Naive thymus-derived CD4-positive, alpha-beta T cell (primary cell): ENCODE measurements around the gene COQ10B. TPM values are rescaled to one million over a fixed set of nuclear protein-coding genes. Genes with fewer than 3 reads are reported as not detected.

Experiments used
- ATAC-seq: fragments of 150-1000 bp; cut with Tn5 transposase; 2 replicates; pipeline ENCODE4 v1.10.0; 2021; ENCODE audit warnings: mild to moderate bottlenecking, moderate library complexity
- CTCF ChIA-PET: fragments of 350-600 bp; sonication (Branson Sonifier 250); formaldehyde crosslinking; loops from one replicate; lab custom pipeline; 2021; ENCODE audit warnings: antibody characterized with exemption; lab: Charles Lee
- POLR2A ChIA-PET: fragments of 350-600 bp; sonication (Branson Sonifier 250); formaldehyde crosslinking; loops from one replicate; lab custom pipeline; 2021; ENCODE audit warnings: antibody characterized with exemption, inconsistent platforms; lab: Charles Lee
- DNase-seq, 9 donors: peaks; one replicate each; pipeline versions ENCODE4 v3.0.0 to v3.0.0-alpha.2; 2020 to 2022; ENCODE audit warnings: mixed read lengths in 1 of 9
- H3K27ac ChIP-seq: one replicate; pipeline ENCODE4 v1.7.0; 2013; ENCODE audit warnings: mild to moderate bottlenecking, low read depth, low read length, moderate library complexity
- H3K27me3 ChIP-seq, 2 donors: one replicate each; pipeline ENCODE4 v1.7.0; 2013; ENCODE audit warnings: low read length in 2 of 2, mild to moderate bottlenecking in 2 of 2, moderate library complexity in 2 of 2; ENCODE audit not compliant: control insufficient read depth in 2 of 2, insufficient read depth in 2 of 2
- H3K36me3 ChIP-seq, 3 experiments: 1 replicate in 2 of 3; 2 replicates in 1 of 3; pipeline ENCODE4 v1.7.0; 2013; ENCODE audit warnings: low read length in 3 of 3, mild to moderate bottlenecking in 3 of 3, moderate library complexity in 1 of 3; ENCODE audit not compliant: insufficient read depth in 3 of 3, control insufficient read depth in 2 of 3
- H3K4me1 ChIP-seq, 2 donors: one replicate each; pipeline ENCODE4 v1.7.0; 2013; ENCODE audit warnings: low read length in 2 of 2, mild to moderate bottlenecking in 2 of 2, moderate library complexity in 1 of 2; ENCODE audit not compliant: control insufficient read depth in 2 of 2, insufficient read depth in 2 of 2
- H3K4me3 ChIP-seq: 2 replicates; pipeline ENCODE4 v1.7.0; 2013; ENCODE audit warnings: mild to moderate bottlenecking, low read length
- H3K9me3 ChIP-seq, 3 experiments: 1 replicate in 2 of 3; 2 replicates in 1 of 3; pipeline ENCODE4 v1.7.0; 2013; ENCODE audit warnings: low read length in 3 of 3; ENCODE audit not compliant: control insufficient read depth in 2 of 3
- H3K27ac Mint-ChIP-seq, 9 donors: one replicate each; pipeline ENCODE4 v1.8.0; 2020 to 2022; ENCODE audit warnings: mixed read lengths in 9 of 9, mild to moderate bottlenecking in 8 of 9, moderate library complexity in 5 of 9, inconsistent platforms in 2 of 9
- H3K27me3 Mint-ChIP-seq, 5 donors: one replicate each; pipeline ENCODE4 v1.8.0; 2021 to 2022; ENCODE audit warnings: mixed read lengths in 5 of 5, mild to moderate bottlenecking in 1 of 5
- H3K36me3 Mint-ChIP-seq, 5 donors: one replicate each; pipeline ENCODE4 v1.8.0; 2020 to 2022; ENCODE audit warnings: mixed read lengths in 5 of 5, mild to moderate bottlenecking in 3 of 5, inconsistent platforms in 1 of 5
- H3K4me1 Mint-ChIP-seq, 7 donors: one replicate each; pipeline ENCODE4 v1.8.0; 2020 to 2022; ENCODE audit warnings: mixed read lengths in 7 of 7, mild to moderate bottlenecking in 3 of 7, inconsistent platforms in 1 of 7
- H3K4me3 Mint-ChIP-seq, 10 donors: one replicate each; pipeline ENCODE4 v1.8.0; 2020 to 2022; ENCODE audit warnings: mild to moderate bottlenecking in 10 of 10, mixed read lengths in 10 of 10, moderate library complexity in 6 of 10, inconsistent platforms in 2 of 10
- H3K9me3 Mint-ChIP-seq, 11 donors: one replicate each; pipeline ENCODE4 v1.8.0; 2020 to 2022; ENCODE audit warnings: mixed read lengths in 11 of 11, mild to moderate bottlenecking in 4 of 11, inconsistent platforms in 1 of 11, moderate library complexity in 1 of 11
- intact Hi-C, 2 donors: fragments of 100-400 bp; cut with micrococcal nuclease; formaldehyde crosslinking; loops; one replicate each; pipeline ENCODE4 v1.15.1; 2023
- polyA plus RNA-seq, 2 donors: library from polyadenylated mRNA; unstranded; fragments of 300-500 nt; fragmentation: Illumina TruSeq; gene quantifications; one replicate each; pipeline ENCODE4 v1.2.3, GENCODE V29; 2021
- total RNA-seq, 6 experiments: library from RNA in 5 of 6; stranded (reverse) in 5 of 6; gene quantifications; 1 replicate in 5 of 6; 2 replicates in 1 of 6; pipeline ENCODE4 v1.2.3 and lab custom pipeline; 2021 to 2026

The COQ10B gene
- total and polyA plus RNA-seq, 7 experiments from 2014 or later = 22.9 to 57.2 (median 31.9) TPM

- H3K27me3 ChIP-seq = no peaks in the 10 kb centered on the region
- Mint-ChIP-seq H3K27me3 (peaks cover 0 to 2% (median 0%) of the 10 kb centered on the region in 5 donors), H3K4me3 (peak overlapping the region; percentile 92 to 100 (median 99)), H3K4me1 (peaks cover 28 to 62% (median 51%) of the 10 kb centered on the region in 7 donors), H3K36me3 (peaks cover 0 to 4% (median 0%) of the 10 kb centered on the region in 5 donors), H3K9me3 (peaks cover 0 to 6% (median 0%) of the 10 kb centered on the region in 11 donors), H3K27ac (peak overlapping the region; percentile 97 to 100 (median 100))
- ChIA-PET POLR2A (interaction anchor here (0.6 to 7.8 kb wide), 6 partner anchors 21 to 447 kb away, joined by 3 to 176 read pairs (median 13); partner anchors contain the start of genes HSPD1, HSPE1, MOB4 and SF3B1), CTCF (interaction anchor here (1.1 kb wide), 1 partner anchor 46 kb away, joined by 4 read pairs; the partner anchor contains the start of genes HSPD1 and HSPE1)
- intact Hi-C loops = loop anchor here (1.0 to 5.0 kb wide), 10 partner anchors 19 to 815 kb away; partner anchors contain the start of genes CCDC150 (in 2 of the 2), HSPE1 (in 2 of the 2), MARS2 (in 2 of the 2) and SF3B1 (in 2 of the 2)
- peak overlapping the region; percentile 96 for H3K27ac ChIP-seq
- peaks cover 16% of the 10 kb centered on the region in 2 donors for H3K4me1 ChIP-seq
- no peak for ATAC-seq
- DNase-seq = no peak
- peak overlapping the region; percentile 92 for H3K4me3 ChIP-seq
- H3K36me3 ChIP-seq = peaks cover 0 to 4% (median 0%) of the 10 kb centered on the region in 3 experiments
- no peaks in the 10 kb centered on the region for H3K9me3 ChIP-seq
Measured at GRCh38 chr2:197453914-197454398, 604 bp downstream of the COQ10B start.

GRCh38 chr2:197454923-197455322, 1.6 kb downstream of the COQ10B start:
- intact Hi-C loops = loop anchor here (1.0 to 5.0 kb wide), 4 partner anchors 33 to 258 kb away; no protein-coding TSS in a partner anchor
- H3K27me3 Mint-ChIP-seq = peaks cover 0 to 1% (median 0%) of the 10 kb centered on the region in 5 donors
- peak overlapping the region; percentile 96 for H3K27ac ChIP-seq
- H3K27me3 ChIP-seq = no peaks in the 10 kb centered on the region
- peaks cover 28 to 71% (median 61%) of the 10 kb centered on the region in 7 donors for H3K4me1 Mint-ChIP-seq
- peaks cover 16% of the 10 kb centered on the region in 2 donors for H3K4me1 ChIP-seq
- peak overlapping the region; percentile 92 to 100 (median 99) for H3K4me3 Mint-ChIP-seq
- ChIA-PET POLR2A (interaction anchor here (5.4 to 7.8 kb wide), 2 partner anchors 21 to 46 kb away, joined by 69 to 176 read pairs; partner anchors contain the start of genes HSPD1, HSPE1 and SF3B1), CTCF (no interaction called here)
- H3K9me3 ChIP-seq = no peaks in the 10 kb centered on the region
- H3K36me3 Mint-ChIP-seq = peaks cover 0 to 4% (median 0%) of the 10 kb centered on the region in 5 donors
- peak overlapping the region; percentile 92 for H3K4me3 ChIP-seq
- H3K27ac Mint-ChIP-seq = peak overlapping the region; percentile 33 to 100 (median 100)
- no peak for ATAC-seq
- DNase-seq = no peak
- peaks cover 0 to 13% (median under 1%) of the 10 kb centered on the region in 3 experiments for H3K36me3 ChIP-seq
- peaks cover 0 to 6% (median 0%) of the 10 kb centered on the region in 11 donors for H3K9me3 Mint-ChIP-seq

DNA sequence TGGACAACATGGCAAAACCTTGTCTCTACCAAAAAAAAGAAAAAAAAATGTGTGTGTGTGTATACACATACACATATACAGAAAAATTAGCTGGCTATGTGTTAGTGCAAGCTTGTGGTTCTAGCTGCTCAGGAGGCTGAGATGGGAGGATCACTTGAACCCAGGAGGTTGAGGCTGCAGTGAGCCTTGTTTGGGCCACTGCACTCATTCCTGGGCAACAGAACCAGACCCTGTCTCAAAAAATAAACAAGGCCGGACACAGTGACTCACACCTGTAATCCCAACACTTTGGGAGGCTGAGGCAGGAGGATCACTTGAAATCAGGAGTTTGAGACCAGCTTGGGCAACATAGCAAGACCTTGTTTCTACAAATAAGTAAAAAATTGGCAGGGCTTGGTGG, 2.1 kb downstream of the COQ10B start:
- Mint-ChIP-seq H3K36me3 (peaks cover 0 to 5% (median 1%) of the 10 kb centered on the region in 5 donors), H3K9me3 (peaks cover 0 to 6% (median 0%) of the 10 kb centered on the region in 11 donors), H3K4me3 (peak overlapping the region in 8 of 10 donors; percentile 23 to 100 (median 68)), H3K4me1 (peaks cover 29 to 73% (median 64%) of the 10 kb centered on the region in 7 donors), H3K27me3 (no peaks in the 10 kb centered on the region), H3K27ac (peak overlapping the region in 5 of 9 donors; percentile 2 to 99 (median 46))
- DNase-seq = no peak
- intact Hi-C loops = loop anchor here in 1 of 2 donors (5.0 kb wide), 1 partner anchor 33 kb away; no protein-coding TSS in a partner anchor
- Histone ChIP-seq H3K4me3 (no peak overlapping the region), H3K27me3 (no peaks in the 10 kb centered on the region), H3K36me3 (peaks cover 0 to 17% (median 6%) of the 10 kb centered on the region in 3 experiments), H3K27ac (no peak overlapping the region), H3K4me1 (peaks cover 16% of the 10 kb centered on the region in 2 donors), H3K9me3 (no peaks in the 10 kb centered on the region)
- ChIA-PET CTCF (no interaction called here), POLR2A (interaction anchor here (5.4 to 7.8 kb wide), 2 partner anchors 22 to 45 kb away, joined by 69 to 176 read pairs; partner anchors contain the start of genes HSPD1, HSPE1 and SF3B1)
- no peak for ATAC-seq

- DNase-seq (no peak), ATAC-seq (no peak)
- intact Hi-C loops = loop anchor here in 1 of 2 donors (5.0 kb wide), 1 partner anchor 33 kb away; no protein-coding TSS in a partner anchor
- Mint-ChIP-seq H3K36me3 (peaks cover 7 to 23% (median 10%) of the 10 kb centered on the region in 5 donors), H3K9me3 (no peaks in the 10 kb centered on the region), H3K4me1 (peaks cover 22 to 47% (median 36%) of the 10 kb centered on the region in 7 donors), H3K27ac (no peak overlapping the region), H3K27me3 (no peaks in the 10 kb centered on the region), H3K4me3 (no peak overlapping the region)
- Histone ChIP-seq H3K4me3 (no peak overlapping the region), H3K36me3 (peaks cover 5 to 55% (median 28%) of the 10 kb centered on the region in 3 experiments), H3K9me3 (no peaks in the 10 kb centered on the region), H3K27me3 (no peaks in the 10 kb centered on the region), H3K27ac (no peak overlapping the region), H3K4me1 (peaks cover 0 to 3% of the 10 kb centered on the region in 2 donors)
- ChIA-PET CTCF (interaction anchor here (0.6 to 1.0 kb wide), 2 partner anchors 318 to 662 kb away, joined by 3 to 5 read pairs; no protein-coding TSS in a partner anchor), POLR2A (interaction anchor here (1.6 kb wide), 1 partner anchor 39 kb away, joined by 7 read pairs; the partner anchor contains the start of gene HSPD1)
Measured at GRCh38 chr2:197460649-197461048, 7.3 kb downstream of the COQ10B start.

DNA sequence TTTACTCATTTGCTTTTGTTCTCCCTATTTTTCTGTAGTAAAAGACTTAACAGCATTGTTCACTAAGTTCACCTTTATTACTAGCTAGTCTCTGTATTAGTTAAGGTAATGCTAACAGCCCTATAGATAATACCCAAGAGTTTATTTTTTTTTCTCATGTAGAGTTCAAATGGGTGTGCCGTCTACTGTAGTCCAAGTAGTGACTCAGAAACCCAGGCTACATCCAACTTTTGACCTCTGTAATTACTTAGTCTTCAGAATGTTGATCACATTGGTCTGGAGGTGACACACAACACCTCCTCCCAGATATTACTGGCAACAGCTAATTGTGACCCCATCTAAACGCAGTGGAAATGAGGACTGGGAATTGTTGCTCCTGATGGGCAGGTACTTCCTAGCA, 7.7 kb downstream of the COQ10B start:
- Histone ChIP-seq H3K4me1 (no peaks in the 10 kb centered on the region), H3K36me3 (peaks cover 7 to 59% (median 28%) of the 10 kb centered on the region in 3 experiments), H3K27me3 (no peaks in the 10 kb centered on the region), H3K4me3 (no peak overlapping the region), H3K9me3 (no peaks in the 10 kb centered on the region), H3K27ac (no peak overlapping the region)
- CTCF ChIA-PET = interaction anchor here (0.6 to 1.0 kb wide), 2 partner anchors 317 to 663 kb away, joined by 3 to 5 read pairs; no protein-coding TSS in a partner anchor
- no peak overlapping the region for H3K4me3 Mint-ChIP-seq
- intact Hi-C loops = loop anchor here in 1 of 2 donors (5.0 kb wide), 1 partner anchor 34 kb away; no protein-coding TSS in a partner anchor
- H3K4me1 Mint-ChIP-seq = peaks cover 22 to 45% (median 32%) of the 10 kb centered on the region in 7 donors
- no peaks in the 10 kb centered on the region for H3K9me3 Mint-ChIP-seq
- peaks cover 8 to 26% (median 10%) of the 10 kb centered on the region in 5 donors for H3K36me3 Mint-ChIP-seq
- DNase-seq = no peak
- H3K27me3 Mint-ChIP-seq = no peaks in the 10 kb centered on the region
- no peak for ATAC-seq
- POLR2A ChIA-PET = interaction anchor here (1.6 kb wide), 1 partner anchor 39 kb away, joined by 7 read pairs; the partner anchor contains the start of gene HSPD1
- peak overlapping the region in 1 of 9 donors; percentile 14 for H3K27ac Mint-ChIP-seq

GRCh38 chr2:197464175-197464574, 10.8 kb downstream of the COQ10B start:
- no peaks in the 10 kb centered on the region for H3K9me3 ChIP-seq
- peaks cover 9 to 26% (median 15%) of the 10 kb centered on the region in 7 donors for H3K4me1 Mint-ChIP-seq
- POLR2A ChIA-PET = interaction anchor here (0.6 to 1.4 kb wide), 2 partner anchors 11 to 14 kb away, joined by 3 to 4 read pairs; partner anchors contain the start of gene COQ10B
- H3K4me3 ChIP-seq = no peak overlapping the region
- H3K27ac Mint-ChIP-seq = peak overlapping the region in 1 of 9 donors; percentile 57
- DNase-seq = no peak
- no peak overlapping the region for H3K4me3 Mint-ChIP-seq
- no peak overlapping the region for H3K27ac ChIP-seq
- peaks cover 12 to 79% (median 33%) of the 10 kb centered on the region in 3 experiments for H3K36me3 ChIP-seq
- H3K27me3 Mint-ChIP-seq = no peaks in the 10 kb centered on the region
- H3K27me3 ChIP-seq = no peaks in the 10 kb centered on the region
- CTCF ChIA-PET = no interaction called here
- peaks cover 12 to 35% (median 19%) of the 10 kb centered on the region in 5 donors for H3K36me3 Mint-ChIP-seq
- intact Hi-C loops = loop anchor here in 1 of 2 donors (5.0 kb wide), 1 partner anchor 37 kb away; no protein-coding TSS in a partner anchor
- no peaks in the 10 kb centered on the region for H3K4me1 ChIP-seq
- no peak for ATAC-seq
- no peaks in the 10 kb centered on the region for H3K9me3 Mint-ChIP-seq
